Vagina (tissue), 2 donors: Measurements from ENCODE around the gene L3MBTL4.

Experiments used
- CTCF ChIP-seq, 3 experiments: fragments of 450-650 bp in 2 of 3; fragments of 200-600 bp in 1 of 3; sonication (generic) in 1 of 3; IDR thresholded peaks; one replicate each; pipeline ENCODE4 v1.5.1; 2017 to 2019; ENCODE audit warnings: antibody characterized with exemption in 3 of 3, mild to moderate bottlenecking in 2 of 3, moderate library complexity in 2 of 3
- POLR2A ChIP-seq, 2 donors: fragments of 450-650 bp; IDR thresholded peaks; one replicate each; pipeline ENCODE4 v1.6.1; 2017; ENCODE audit warnings: antibody characterized with exemption in 2 of 2, mild to moderate bottlenecking in 2 of 2, moderate library complexity in 2 of 2
- POLR2AphosphoS5 ChIP-seq, 2 donors: sonication (generic); formaldehyde crosslinking; IDR thresholded peaks; one replicate each; pipeline ENCODE4 v1.9.0; 2017; ENCODE audit warnings: antibody characterized with exemption in 2 of 2, mild to moderate bottlenecking in 2 of 2, low read depth in 1 of 2; ENCODE audit not compliant: insufficient read depth in 1 of 2

GRCh38 chr18:5939801-5940667 lies 474.7 kb downstream of the L3MBTL4 start:
- TF ChIP-seq CTCF (IDR thresholded peaks at IDR 0.05), result no peak
- TF ChIP-seq POLR2A (IDR thresholded peaks at IDR 0.05), result no peak
- TF ChIP-seq POLR2AphosphoS5 (IDR thresholded peaks at IDR 0.05; ENCODE audit: insufficient read depth in 1 of 2, low read depth in 1 of 2), result no peak
